Smooth muscle cell (in vitro differentiated cells): ENCODE measurements around the gene HIC2. TPM values are rescaled to one million over a fixed set of nuclear protein-coding genes. Genes with fewer than 3 reads are reported as not detected.
"Not testable (repeated sequence)": the region's sequence is repeated elsewhere in the genome, so short reads cannot be mapped to it uniquely, and the experiment has no call there.

Source experiments
- DNase-seq: peaks from one replicate; lab custom pipeline; 2025; ENCODE audit not compliant: unreplicated experiment; lab: John Stamatoyannopoulos, UW
- H2AFZ ChIP-seq: fragments of 200-600 bp; sonication (generic); 2 replicates; pipeline ENCODE4 v1.6.0; 2016; ENCODE audit warnings: antibody characterized with exemption, low read depth, mild to moderate bottlenecking
- H3F3A ChIP-seq: fragments of 200-600 bp; sonication (generic); 2 replicates; pipeline ENCODE4 v1.6.0; 2017; ENCODE audit warnings: antibody characterized with exemption, low read depth
- H3K27ac ChIP-seq: fragments of 200-600 bp; sonication (generic); 2 replicates; pipeline ENCODE4 v1.5.1; 2016; ENCODE audit warnings: low read depth, mild to moderate bottlenecking
- H3K27me3 ChIP-seq: fragments of 200-600 bp; sonication (generic); 2 replicates; pipeline ENCODE4 v1.6.1; 2016; ENCODE audit warnings: low read depth, mild to moderate bottlenecking
- H3K36me3 ChIP-seq: fragments of 200-600 bp; sonication (generic); 2 replicates; pipeline ENCODE4 v1.5.1; 2016; ENCODE audit warnings: low read depth
- H3K4me1 ChIP-seq: fragments of 200-600 bp; sonication (generic); 2 replicates; pipeline ENCODE4 v1.5.1; 2016; ENCODE audit warnings: low read depth
- H3K4me2 ChIP-seq: fragments of 200-600 bp; sonication (generic); 2 replicates; pipeline ENCODE4 v1.6.0; 2016; ENCODE audit warnings: mild to moderate bottlenecking
- H3K4me3 ChIP-seq: fragments of 200-600 bp; sonication (generic); 2 replicates; pipeline ENCODE4 v1.5.1; 2016; ENCODE audit warnings: mild to moderate bottlenecking
- H3K79me2 ChIP-seq: fragments of 200-600 bp; sonication (generic); 2 replicates; pipeline ENCODE4 v1.6.0; 2016; ENCODE audit warnings: low read depth, mild to moderate bottlenecking
- H3K9ac ChIP-seq: fragments of 200-600 bp; sonication (generic); 2 replicates; pipeline ENCODE4 v1.6.0; 2016; ENCODE audit warnings: low read depth
- H3K9me3 ChIP-seq: fragments of 200-600 bp; sonication (generic); replicated peaks from 2 replicates; pipeline ENCODE4 v1.5.1; 2016; ENCODE audit warnings: low read depth
- H4K20me1 ChIP-seq: fragments of 200-600 bp; sonication (generic); 2 replicates; pipeline ENCODE4 v1.6.0; 2016; ENCODE audit warnings: low read depth
- CTCF ChIP-seq: fragments of 200-600 bp; sonication (generic); IDR thresholded peaks from 2 replicates; pipeline ENCODE4 v1.5.1; 2017; ENCODE audit warnings: borderline replicate concordance, mild to moderate bottlenecking, antibody characterized with exemption; ENCODE audit not compliant: insufficient read depth, poor library complexity, severe bottlenecking
- WGBS: methylation state at CpG from one replicate; pipeline ENCODE4 v1.1.7; 2016; ENCODE audit warnings: low lambda C conversion rate; 5-methylcytosine and 5-hydroxymethylcytosine counted together
- polyA plus RNA-seq: library from polyadenylated mRNA; unstranded; fragments of >200 nt; fragmentation: Nextera tagmentation; extraction: Ambion mirVana; gene quantifications from 2 replicates; pipeline ENCODE4 v1.2.1, GENCODE V29; 2016
- total RNA-seq: library from RNA; depleted of rRNA; stranded (reverse); fragments of >200 nt; gene quantifications from 2 replicates; pipeline ENCODE4 v1.2.3, GENCODE V29; 2014

HIC2 gene
- total and polyA plus RNA-seq, 2 experiments from 2014 or later: 4.8 to 8.5 TPM

- 93% methylated on average over 7 of the region's 7 CpGs for WGBS
- H3K36me3 ChIP-seq: no peaks in the 10 kb centered on the region
- no peaks in the 10 kb centered on the region for H3K9me3 ChIP-seq
- H3K27me3 ChIP-seq: no peaks in the 10 kb centered on the region
- H3K27ac ChIP-seq: no peak overlapping the region
- no peak overlapping the region for H3K4me3 ChIP-seq
- no peaks in the 10 kb centered on the region for H3K79me2 ChIP-seq
- no peaks in the 10 kb centered on the region for H3F3A ChIP-seq
- TF ChIP-seq CTCF: no peak
- no peak overlapping the region for H2AFZ ChIP-seq
- no peaks in the 10 kb centered on the region for H3K4me1 ChIP-seq
- peaks cover 49% of the 10 kb centered on the region for H4K20me1 ChIP-seq
- DNase-seq: no peak
- no peak overlapping the region for H3K4me2 ChIP-seq
- H3K9ac ChIP-seq: no peak overlapping the region
Measured at GRCh38 chr22:21451545-21452520, 34.7 kb downstream of the HIC2 start.

- not testable (repeated sequence) for H3K36me3 ChIP-seq, H3K9me3 ChIP-seq, H2AFZ ChIP-seq, H3K4me2 ChIP-seq, DNase-seq, H3K27ac ChIP-seq, H3F3A ChIP-seq, H3K27me3 ChIP-seq, H3K4me3 ChIP-seq, H3K4me1 ChIP-seq, H3K79me2 ChIP-seq, H3K9ac ChIP-seq
- H4K20me1 ChIP-seq: peaks cover 41% of the 10 kb centered on the region
- 90% methylated on average over 4 of the region's 4 CpGs for WGBS
Measured at GRCh38 chr22:21452666-21453065, 35.5 kb downstream of the HIC2 start.

- H3K27me3 ChIP-seq, H3K36me3 ChIP-seq, H3K9me3 ChIP-seq, H2AFZ ChIP-seq, H3K9ac ChIP-seq, H3K4me2 ChIP-seq, DNase-seq, H3K79me2 ChIP-seq, H3F3A ChIP-seq, H3K27ac ChIP-seq, H3K4me1 ChIP-seq, H3K4me3 ChIP-seq: not testable (repeated sequence)
- peaks cover 18% of the 10 kb centered on the region for H4K20me1 ChIP-seq
- WGBS: 95% methylated on average over 9 of the region's 9 CpGs
Measured at GRCh38 chr22:21454998-21455333, 37.8 kb downstream of the HIC2 start.

GRCh38 chr22:21455334-21456089 is 38.3 kb downstream of the HIC2 start:
- H3K9me3 ChIP-seq: no peaks in the 10 kb centered on the region
- no peak overlapping the region for H3K4me3 ChIP-seq
- H4K20me1 ChIP-seq: peaks cover 13% of the 10 kb centered on the region
- H3K36me3 ChIP-seq: no peaks in the 10 kb centered on the region
- no peak for TF ChIP-seq CTCF
- H3F3A ChIP-seq: no peaks in the 10 kb centered on the region
- H3K4me1 ChIP-seq: no peaks in the 10 kb centered on the region
- no peak overlapping the region for H3K9ac ChIP-seq
- H3K79me2 ChIP-seq: no peaks in the 10 kb centered on the region
- H3K27ac ChIP-seq: no peak overlapping the region
- H2AFZ ChIP-seq: no peak overlapping the region
- no peaks in the 10 kb centered on the region for H3K27me3 ChIP-seq
- H3K4me2 ChIP-seq: no peak overlapping the region
- WGBS: 87% methylated on average over 19 of the region's 19 CpGs
- no peak for DNase-seq
